H1 (cell line): ENCODE measurements around the gene UPP1.

Source experiments
- EZH2 ChIP-seq: fragments of 200-600 bp; sonication (generic); IDR thresholded peaks from 2 replicates; pipeline ENCODE4 v1.7.1; 2012; ENCODE audit warnings: low read depth, mild to moderate bottlenecking, moderate library complexity, low read length, inconsistent platforms; ENCODE audit not compliant: severe bottlenecking
- TF ChIP-seq, protein P1 (sequence below), 3 experiments: IDR thresholded peaks; 1 replicate in 2 of 3; 2 replicates in 1 of 3; pipeline versions ENCODE4 v1.5.1 to v1.6.1; 2011; ENCODE audit warnings: low read length in 3 of 3, mild to moderate bottlenecking in 3 of 3, inconsistent platforms in 2 of 3, low read depth in 1 of 3, moderate library complexity in 1 of 3; ENCODE audit not compliant: insufficient read depth in 1 of 3; ENCODE audit errors: control extremely low read depth in 1 of 3
- TF ChIP-seq, protein P2 (sequence below): IDR thresholded peaks from 2 replicates; pipeline ENCODE4 v1.6.1; 2012; ENCODE audit warnings: inconsistent platforms

DNA sequence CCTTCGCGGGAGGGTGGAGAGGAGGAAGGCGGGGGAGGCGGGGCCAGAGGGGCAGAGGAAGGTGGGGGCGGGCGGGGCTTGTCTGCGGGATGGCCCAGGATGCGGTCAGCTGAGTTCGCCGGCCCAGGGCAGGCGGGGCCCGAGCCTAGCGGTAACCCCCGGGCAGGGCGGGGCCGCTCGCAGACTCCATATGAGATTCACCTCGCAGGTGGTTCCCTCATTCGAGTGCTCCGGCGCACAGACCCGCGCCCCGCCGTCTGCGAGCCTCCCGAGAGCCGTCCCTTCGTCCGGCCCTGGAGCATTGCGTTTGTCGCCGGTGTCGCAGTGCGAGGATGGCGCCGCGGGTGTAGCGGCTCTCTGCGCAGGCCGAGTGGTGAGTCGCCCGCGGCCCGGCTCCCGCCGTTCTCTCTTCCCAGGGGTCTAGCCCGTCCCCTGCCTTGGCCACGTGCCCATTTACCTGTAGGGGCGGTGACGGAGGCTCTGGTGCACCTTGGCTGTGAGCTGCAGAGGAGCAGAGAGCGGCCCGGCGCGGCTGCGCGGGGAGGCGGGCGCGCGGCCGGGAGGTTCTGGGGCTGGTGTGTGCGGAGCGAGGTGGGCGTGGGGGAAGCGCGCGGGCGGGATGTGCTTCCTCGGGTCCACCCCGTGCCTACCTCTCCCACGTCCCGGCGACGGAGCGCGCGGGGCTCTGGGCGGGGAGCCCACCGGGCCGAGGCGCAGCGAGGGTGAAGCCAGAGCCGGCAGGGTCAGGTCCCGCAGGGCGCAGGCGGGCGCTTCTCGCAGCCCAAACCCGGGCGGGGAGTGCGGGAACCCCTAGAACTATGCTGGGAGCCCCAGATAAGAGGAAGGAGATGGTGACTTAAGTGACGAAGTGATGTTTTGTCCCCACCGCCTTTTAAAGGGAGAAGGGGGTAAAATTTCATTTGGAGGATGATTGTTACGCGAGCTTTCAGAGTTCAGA lies at the start of gene UPP1:
- TF ChIP-seq, protein P1, sequence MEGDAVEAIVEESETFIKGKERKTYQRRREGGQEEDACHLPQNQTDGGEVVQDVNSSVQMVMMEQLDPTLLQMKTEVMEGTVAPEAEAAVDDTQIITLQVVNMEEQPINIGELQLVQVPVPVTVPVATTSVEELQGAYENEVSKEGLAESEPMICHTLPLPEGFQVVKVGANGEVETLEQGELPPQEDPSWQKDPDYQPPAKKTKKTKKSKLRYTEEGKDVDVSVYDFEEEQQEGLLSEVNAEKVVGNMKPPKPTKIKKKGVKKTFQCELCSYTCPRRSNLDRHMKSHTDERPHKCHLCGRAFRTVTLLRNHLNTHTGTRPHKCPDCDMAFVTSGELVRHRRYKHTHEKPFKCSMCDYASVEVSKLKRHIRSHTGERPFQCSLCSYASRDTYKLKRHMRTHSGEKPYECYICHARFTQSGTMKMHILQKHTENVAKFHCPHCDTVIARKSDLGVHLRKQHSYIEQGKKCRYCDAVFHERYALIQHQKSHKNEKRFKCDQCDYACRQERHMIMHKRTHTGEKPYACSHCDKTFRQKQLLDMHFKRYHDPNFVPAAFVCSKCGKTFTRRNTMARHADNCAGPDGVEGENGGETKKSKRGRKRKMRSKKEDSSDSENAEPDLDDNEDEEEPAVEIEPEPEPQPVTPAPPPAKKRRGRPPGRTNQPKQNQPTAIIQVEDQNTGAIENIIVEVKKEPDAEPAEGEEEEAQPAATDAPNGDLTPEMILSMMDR (IDR thresholded peaks at IDR 0.05; ENCODE audit: control extremely low read depth in 1 of 3, insufficient read depth in 1 of 3, low read depth in 1 of 3, low read length in 3 of 3) = no peak
- no peak for TF ChIP-seq EZH2
- TF ChIP-seq, protein P2, sequence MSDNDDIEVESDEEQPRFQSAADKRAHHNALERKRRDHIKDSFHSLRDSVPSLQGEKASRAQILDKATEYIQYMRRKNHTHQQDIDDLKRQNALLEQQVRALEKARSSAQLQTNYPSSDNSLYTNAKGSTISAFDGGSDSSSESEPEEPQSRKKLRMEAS = peak; percentile 92
